HL-60 (cell line): Measurements from ENCODE around the gene PGM1.

ENCODE experiments used
- DNase-seq, 2 experiments: peaks; one replicate each; pipeline ENCODE4 v3.0.0-alpha.2; 2010 to 2020; ENCODE audit warnings: low read depth in 1 of 2, low spot score in 1 of 2
- H3K27ac ChIP-seq: fragments of 250-450 bp; sonication (Bioruptor Pico); replicated peaks from 2 replicates; pipeline ENCODE4 v1.5.1; 2020; ENCODE audit warnings: mild to moderate bottlenecking, moderate library complexity
- H3K27me3 ChIP-seq: fragments of 250-450 bp; sonication (Bioruptor Pico); 2 replicates; pipeline ENCODE4 v1.5.1; 2021; ENCODE audit warnings: mild to moderate bottlenecking, moderate library complexity; ENCODE audit not compliant: insufficient read depth, poor library complexity, severe bottlenecking
- H3K4me3 ChIP-seq: replicated peaks from 2 replicates; pipeline ENCODE4 v1.5.1; 2011; ENCODE audit warnings: mild to moderate bottlenecking, control low read depth, low read length; ENCODE audit not compliant: insufficient read depth
- GABPA ChIP-seq: IDR thresholded peaks from 2 replicates; pipeline ENCODE4 v1.6.1; 2012; ENCODE audit warnings: low read depth
- POLR2AphosphoS5 ChIP-seq: IDR thresholded peaks from 2 replicates; pipeline ENCODE4 v1.6.1; 2012; ENCODE audit warnings: low read depth
- SPI1 ChIP-seq: IDR thresholded peaks from 2 replicates; pipeline ENCODE4 v1.6.1; 2012; ENCODE audit warnings: low read depth, mild to moderate bottlenecking, borderline replicate concordance
- TF ChIP-seq, protein P1 (sequence below): IDR thresholded peaks from 2 replicates; pipeline ENCODE4 v1.6.1; 2012; ENCODE audit warnings: low read depth; ENCODE audit not compliant: insufficient replicate concordance
- TF ChIP-seq, protein P2 (sequence below): IDR thresholded peaks from one replicate; pipeline ENCODE4 v1.5.1; 2011; ENCODE audit warnings: low read length, control low read depth, inconsistent platforms; ENCODE audit not compliant: insufficient read depth

The PGM1 gene

DNA sequence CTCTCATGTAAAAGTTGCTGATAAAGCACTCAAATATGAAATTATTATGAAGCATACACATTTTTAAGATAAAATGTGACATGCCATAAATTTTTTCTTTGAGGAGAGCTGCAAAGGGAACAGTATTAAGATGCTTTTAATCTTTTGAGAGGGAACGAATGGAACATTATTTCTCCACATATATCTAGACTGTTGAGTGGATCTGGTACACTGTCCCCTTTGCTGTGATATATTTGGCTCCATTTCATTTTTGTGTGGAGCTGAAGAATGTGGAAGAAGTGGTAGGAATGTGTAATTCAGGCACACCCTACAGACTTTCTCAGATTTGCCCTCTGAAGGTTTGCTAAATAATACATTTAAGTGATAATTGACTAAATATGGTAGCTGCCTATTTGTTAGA is 31.7 kb downstream of the PGM1 start:
- TF ChIP-seq, protein P1, sequence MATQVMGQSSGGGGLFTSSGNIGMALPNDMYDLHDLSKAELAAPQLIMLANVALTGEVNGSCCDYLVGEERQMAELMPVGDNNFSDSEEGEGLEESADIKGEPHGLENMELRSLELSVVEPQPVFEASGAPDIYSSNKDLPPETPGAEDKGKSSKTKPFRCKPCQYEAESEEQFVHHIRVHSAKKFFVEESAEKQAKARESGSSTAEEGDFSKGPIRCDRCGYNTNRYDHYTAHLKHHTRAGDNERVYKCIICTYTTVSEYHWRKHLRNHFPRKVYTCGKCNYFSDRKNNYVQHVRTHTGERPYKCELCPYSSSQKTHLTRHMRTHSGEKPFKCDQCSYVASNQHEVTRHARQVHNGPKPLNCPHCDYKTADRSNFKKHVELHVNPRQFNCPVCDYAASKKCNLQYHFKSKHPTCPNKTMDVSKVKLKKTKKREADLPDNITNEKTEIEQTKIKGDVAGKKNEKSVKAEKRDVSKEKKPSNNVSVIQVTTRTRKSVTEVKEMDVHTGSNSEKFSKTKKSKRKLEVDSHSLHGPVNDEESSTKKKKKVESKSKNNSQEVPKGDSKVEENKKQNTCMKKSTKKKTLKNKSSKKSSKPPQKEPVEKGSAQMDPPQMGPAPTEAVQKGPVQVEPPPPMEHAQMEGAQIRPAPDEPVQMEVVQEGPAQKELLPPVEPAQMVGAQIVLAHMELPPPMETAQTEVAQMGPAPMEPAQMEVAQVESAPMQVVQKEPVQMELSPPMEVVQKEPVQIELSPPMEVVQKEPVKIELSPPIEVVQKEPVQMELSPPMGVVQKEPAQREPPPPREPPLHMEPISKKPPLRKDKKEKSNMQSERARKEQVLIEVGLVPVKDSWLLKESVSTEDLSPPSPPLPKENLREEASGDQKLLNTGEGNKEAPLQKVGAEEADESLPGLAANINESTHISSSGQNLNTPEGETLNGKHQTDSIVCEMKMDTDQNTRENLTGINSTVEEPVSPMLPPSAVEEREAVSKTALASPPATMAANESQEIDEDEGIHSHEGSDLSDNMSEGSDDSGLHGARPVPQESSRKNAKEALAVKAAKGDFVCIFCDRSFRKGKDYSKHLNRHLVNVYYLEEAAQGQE, result no peak
- TF ChIP-seq SPI1 (no peak), GABPA (no peak), POLR2AphosphoS5 (no peak)
- TF ChIP-seq, protein P2, sequence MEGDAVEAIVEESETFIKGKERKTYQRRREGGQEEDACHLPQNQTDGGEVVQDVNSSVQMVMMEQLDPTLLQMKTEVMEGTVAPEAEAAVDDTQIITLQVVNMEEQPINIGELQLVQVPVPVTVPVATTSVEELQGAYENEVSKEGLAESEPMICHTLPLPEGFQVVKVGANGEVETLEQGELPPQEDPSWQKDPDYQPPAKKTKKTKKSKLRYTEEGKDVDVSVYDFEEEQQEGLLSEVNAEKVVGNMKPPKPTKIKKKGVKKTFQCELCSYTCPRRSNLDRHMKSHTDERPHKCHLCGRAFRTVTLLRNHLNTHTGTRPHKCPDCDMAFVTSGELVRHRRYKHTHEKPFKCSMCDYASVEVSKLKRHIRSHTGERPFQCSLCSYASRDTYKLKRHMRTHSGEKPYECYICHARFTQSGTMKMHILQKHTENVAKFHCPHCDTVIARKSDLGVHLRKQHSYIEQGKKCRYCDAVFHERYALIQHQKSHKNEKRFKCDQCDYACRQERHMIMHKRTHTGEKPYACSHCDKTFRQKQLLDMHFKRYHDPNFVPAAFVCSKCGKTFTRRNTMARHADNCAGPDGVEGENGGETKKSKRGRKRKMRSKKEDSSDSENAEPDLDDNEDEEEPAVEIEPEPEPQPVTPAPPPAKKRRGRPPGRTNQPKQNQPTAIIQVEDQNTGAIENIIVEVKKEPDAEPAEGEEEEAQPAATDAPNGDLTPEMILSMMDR, result no peak
- Histone ChIP-seq H3K27ac (no peak overlapping the region), H3K4me3 (no peak overlapping the region), H3K27me3 (no peaks in the 10 kb centered on the region)
- DNase-seq, result no peak

DNA sequence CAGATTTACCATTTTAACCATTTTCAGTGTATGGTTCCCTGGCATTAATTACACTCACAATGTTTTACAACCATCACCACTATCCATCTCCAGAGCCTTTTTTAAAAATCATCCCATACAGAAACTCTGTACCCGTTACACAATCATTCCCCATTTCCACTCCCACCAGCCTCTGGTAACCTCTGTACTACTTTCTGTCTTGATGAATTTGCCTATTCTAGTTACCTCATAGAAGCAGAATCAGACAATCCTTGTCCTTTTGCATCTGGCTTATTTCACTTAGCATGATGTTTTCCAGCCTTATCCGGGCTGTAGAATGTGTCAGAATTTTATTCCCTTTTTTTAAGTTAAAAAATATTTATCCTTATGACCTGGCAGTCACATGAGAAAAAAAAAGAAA is 33.0 kb downstream of the PGM1 start:
- H3K27me3 ChIP-seq, result no peaks in the 10 kb centered on the region
- H3K4me3 ChIP-seq, result no peak overlapping the region
- no peak for DNase-seq
- no peak for TF ChIP-seq GABPA
- TF ChIP-seq, protein P1, result no peak
- TF ChIP-seq POLR2AphosphoS5, result no peak
- TF ChIP-seq, protein P2, result no peak
- TF ChIP-seq SPI1, result no peak
- H3K27ac ChIP-seq, result no peak overlapping the region

- DNase-seq, result no peak
- Histone ChIP-seq H3K27me3 (no peaks in the 10 kb centered on the region), H3K4me3 (no peak overlapping the region), H3K27ac (no peak overlapping the region)
- TF ChIP-seq POLR2AphosphoS5, result no peak
- TF ChIP-seq, protein P1, result no peak
Observed at GRCh38 chr1:63628607-63629006, 35.4 kb downstream of the PGM1 start.

GRCh38 chr1:63630238-63630637 is 37.0 kb downstream of the PGM1 start:
- Histone ChIP-seq H3K27me3 (no peaks in the 10 kb centered on the region), H3K27ac (no peak overlapping the region), H3K4me3 (no peak overlapping the region)
- TF ChIP-seq POLR2AphosphoS5 (no peak), SPI1 (no peak), GABPA (no peak)
- TF ChIP-seq, protein P2, result no peak
- TF ChIP-seq, protein P1, result no peak
- DNase-seq, result no peak
